Stimulated activated CD4-positive, alpha-beta T cell treated with anti-CD3 and anti-CD28 coated beads, Interleukin-12 subunit alpha, Interleukin-12 subunit beta, amount 100 ng/mL, for 24 hours (primary cell): ENCODE measurements around the gene BRIP1.

Experiments
- DNase-seq, 2 experiments: peaks; one replicate each; pipeline ENCODE4 v3.0.0-alpha.2; 2020; ENCODE audit warnings: low read depth in 2 of 2

Gene BRIP1

DNA sequence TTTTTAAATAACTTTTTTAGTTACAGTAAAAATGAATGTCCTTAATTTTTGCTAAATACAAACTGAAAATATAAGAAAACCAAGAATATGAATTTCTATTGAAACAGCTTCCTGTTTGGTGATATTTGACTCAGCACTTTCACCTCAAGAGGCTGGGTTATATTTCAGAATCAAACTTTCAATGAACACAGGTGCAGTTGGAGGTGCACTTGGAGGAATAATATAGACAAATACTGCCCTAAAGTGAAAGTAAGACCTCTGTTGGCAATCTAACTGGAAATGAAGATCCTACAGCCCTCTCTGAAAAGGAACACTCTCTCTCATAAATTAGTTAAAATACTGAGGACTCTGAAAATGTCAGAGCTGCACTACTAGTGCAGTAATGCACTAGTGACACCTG lies 106.2 kb downstream of the BRIP1 start:
- DNase-seq, result no peak

DNA sequence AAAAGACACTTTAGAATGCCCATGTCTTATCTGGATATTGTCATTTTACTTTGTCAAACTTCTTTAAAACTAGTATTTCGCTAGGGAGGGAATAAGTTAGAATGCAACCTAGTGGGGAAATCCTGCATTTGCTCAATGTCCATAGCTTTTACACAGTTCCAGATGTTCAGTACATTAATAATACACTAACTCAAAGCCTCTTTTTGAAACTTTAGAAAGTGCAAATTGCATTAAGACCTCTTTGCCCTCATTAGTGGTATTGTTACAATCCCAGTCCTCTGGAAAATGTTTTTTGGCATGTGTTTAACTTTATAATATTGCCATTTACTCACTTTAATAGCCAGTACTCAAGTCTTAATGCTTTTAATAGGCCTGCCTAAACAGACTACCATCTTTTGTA lies 106.8 kb downstream of the BRIP1 start:
- DNase-seq, result no peak

DNA sequence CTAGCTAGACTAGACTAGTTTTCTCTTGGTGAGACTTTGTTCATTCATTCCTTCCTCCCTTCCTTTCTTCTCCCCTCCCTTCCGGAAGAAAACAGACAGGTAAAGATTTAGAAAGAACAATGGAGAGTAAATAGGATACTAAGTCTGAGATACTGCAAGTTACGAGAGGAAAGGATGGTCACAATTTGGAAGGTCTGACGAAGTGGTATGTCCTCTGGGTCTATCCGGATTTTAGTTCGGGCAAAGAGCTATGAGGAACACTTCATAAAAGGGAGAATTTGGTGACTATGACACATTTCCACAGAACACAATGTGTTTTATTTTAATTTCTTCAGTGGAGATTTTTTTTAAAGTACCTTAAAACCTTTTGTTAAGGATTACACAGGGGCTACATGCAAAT lies 107.7 kb downstream of the BRIP1 start:
- DNase-seq, result no peak

DNA sequence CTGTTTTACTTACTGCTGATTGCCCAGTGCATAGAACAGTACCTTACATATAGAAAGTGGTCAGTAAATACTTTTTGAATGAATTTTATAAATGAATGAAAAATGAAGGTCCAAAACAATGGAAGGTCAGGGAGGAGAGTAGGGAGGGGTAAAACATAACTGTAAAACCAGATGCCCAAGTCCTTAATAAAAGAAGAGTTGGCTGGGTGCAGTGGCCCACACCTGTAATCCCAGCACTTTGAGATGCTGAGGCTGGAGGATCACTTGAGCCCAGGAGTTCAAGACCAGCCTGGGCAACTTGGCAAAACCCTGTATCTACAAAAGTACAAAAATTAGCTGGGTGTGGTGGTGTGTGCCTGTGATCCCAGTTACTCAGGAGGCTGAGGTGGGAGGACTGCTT lies 108.2 kb downstream of the BRIP1 start:
- no peak for DNase-seq

DNA sequence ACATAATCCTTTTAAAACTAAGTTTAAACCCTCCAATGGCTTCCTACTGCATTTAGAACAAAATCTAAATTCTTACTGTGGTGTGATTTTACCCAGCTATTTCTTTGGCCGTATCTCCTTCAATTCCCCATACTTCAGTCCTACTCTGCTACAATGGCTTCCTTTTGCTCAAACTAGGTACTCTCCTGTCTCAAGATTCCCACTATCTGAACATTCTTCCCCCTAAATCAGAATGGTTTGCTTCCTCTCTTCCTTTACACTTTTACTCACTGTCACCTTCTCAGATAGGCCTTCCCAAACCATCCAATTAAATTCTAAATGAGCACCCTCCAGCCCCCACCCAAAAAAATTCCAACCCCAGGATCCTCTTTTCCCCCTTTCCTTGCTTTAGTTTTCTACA lies 109.2 kb downstream of the BRIP1 start:
- DNase-seq, result no peak

DNA sequence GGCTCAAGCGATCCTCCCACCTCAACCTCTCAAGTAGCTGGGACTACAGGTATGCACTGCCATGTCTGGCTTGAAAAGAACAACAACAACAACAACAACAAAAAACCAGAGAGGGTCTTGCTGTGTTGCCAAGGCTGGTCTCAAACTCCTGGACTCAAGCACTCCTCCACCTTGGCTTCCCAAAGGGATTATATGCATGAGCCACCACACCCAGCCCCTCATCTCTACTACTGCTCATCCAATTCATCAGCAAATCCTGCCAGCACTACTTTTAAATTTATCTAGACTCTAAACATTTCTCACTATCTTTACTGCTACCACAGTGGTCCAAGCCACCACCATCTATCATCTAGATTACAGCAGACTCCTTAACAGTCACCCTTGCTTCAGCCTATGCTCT lies 109.6 kb downstream of the BRIP1 start:
- DNase-seq, result no peak

DNA sequence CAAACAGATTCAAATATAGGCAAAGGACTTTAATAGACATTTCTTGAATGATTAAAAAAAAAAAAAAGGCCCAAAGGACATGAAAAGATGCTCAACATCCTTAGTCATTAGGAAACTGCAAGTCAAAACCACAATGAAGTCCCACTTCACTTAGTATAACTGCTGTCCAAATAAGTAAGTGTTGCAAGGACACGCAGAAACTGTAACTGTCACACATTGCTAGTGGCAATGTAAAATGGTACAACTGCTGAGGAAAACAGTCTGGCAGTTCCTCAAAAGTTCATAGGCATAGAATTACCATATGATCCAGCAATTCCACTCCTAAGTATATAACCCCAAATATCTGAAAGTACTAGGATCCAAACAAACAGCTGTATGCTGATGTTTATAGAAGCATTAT lies 112.7 kb downstream of the BRIP1 start:
- no peak for DNase-seq

DNA sequence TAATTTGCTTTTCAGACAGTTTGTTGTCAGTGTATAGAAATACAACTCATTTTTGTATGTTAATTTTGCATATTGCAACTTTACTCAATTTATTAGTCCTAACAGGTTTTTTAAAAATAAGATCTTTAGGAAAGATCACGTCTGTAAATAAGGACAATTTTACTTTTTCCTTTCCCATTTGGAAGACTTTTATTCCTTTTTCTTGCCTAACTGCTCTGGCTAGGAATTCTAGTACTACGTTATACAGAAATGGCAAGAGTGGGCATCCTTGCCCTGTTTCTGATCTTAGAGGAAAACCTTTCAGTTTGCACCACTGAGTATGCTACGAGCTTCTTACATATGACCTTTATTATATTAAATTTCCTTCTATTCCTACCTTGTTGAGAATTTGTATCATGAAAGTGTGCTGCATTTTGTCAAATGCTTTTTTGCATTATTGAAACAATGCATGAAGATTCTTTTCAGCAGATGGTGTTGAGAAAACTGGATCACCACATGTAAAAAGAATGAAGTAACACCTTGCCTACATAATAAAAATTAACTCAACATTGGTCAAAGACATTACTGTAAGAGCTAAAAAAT lies 113.4 kb downstream of the BRIP1 start:
- DNase-seq, result no peak

DNA sequence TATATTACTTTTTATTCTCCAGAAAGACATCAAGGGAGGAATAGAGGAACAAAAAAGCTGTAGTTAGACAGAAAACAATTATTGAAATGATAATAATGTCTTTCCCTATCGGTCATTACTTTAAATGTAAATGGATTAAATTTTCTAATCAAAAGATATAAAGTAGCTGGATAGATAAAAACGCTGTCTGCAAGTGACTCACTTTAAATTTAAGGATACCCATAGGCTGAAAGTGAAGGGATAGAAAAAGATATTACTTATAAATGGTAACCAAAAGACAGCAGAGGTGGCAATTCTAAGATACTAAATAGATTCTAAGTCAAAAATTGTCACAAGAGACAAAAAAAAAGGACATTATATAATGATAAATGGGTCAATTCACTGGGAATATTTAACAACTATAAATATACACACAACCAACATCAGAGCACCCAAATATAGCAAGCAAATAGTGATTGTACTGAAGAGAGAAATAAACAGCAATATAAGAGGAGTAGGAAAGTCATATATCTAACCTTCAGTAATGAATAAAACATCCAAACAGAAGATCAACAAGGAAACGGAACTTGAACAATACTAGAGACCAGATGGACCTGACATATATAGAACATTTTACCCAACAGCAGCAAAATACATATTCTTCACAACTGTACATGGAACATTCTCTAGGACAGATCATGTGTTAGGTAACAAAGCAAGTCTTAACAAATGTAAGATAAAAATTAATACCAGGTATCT lies 116.9 kb downstream of the BRIP1 start:
- no peak for DNase-seq

DNA sequence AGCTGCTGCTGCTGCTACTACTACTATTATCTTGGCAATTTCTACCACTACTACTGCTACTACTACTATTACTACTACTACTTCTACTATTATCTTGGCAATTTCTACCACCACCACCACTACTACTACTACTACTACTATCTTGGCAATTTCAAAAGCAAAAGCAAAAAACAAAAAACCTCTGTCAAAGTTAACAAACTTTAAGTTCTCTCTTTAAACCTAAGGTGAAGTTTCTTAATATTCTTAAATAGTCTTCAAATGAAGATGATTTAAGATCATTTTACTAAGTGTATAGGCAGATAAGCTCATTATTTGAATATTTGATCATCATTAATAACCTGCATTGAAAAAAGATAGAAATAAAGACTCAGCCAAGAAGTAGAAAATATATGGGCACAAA lies 118.5 kb downstream of the BRIP1 start:
- no peak for DNase-seq

DNA sequence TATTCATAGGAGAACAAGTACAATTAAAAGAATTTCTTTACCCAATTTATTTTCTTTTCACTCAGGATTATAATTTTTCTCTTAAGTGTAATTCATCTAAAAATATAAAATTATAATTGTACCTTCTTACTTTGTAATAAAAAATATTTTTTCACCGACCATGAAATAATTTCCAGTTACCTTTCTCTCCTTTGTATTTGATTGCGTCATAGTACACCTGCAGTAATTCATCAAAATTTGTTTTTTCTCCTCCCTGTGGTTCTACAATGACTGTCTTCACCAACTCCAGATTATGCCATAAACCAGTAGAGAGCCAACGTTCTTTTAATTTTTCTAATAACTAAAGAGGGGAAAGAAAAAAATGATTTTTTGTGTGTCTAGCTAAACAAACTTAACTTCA lies 119.1 kb downstream of the BRIP1 start:
- DNase-seq, result no peak

DNA sequence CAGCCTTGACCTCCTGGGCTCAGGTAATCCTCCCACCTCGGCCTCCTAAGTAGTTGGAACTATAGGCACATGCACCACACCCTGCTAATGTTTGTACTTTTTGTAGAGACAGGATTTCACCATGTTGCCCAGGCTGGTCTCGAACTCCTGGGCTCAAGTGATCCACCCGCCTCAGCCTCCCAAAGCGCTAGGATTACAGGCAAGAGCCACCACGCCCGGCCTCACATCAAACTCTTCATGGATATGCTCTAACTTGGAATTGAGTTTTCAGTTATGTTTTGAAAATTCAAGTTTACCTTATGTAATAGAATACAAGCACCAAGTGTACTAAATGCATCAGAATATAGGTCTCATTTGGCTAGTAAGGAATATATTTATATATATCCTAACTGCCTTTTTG lies 119.6 kb downstream of the BRIP1 start:
- DNase-seq, result no peak

DNA sequence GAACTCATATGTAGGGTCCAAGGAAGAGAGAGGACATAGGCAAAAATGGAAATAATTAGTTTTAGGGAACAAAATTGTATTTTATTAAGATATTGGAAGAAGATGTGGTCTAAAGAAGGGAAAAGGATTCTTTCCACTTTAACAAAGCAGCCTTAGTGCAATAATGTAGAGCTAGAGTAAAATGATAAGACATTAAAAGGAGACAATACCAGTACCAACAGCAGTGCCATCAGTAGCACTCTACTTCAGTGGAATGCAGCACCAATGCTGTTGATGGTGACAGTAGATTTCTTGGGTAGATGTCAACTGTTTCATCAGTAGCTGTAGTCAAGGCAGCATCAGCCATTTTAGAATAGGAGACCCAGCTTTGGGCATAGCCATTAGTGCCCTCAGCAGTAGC lies 124.3 kb downstream of the BRIP1 start:
- DNase-seq, result no peak

DNA sequence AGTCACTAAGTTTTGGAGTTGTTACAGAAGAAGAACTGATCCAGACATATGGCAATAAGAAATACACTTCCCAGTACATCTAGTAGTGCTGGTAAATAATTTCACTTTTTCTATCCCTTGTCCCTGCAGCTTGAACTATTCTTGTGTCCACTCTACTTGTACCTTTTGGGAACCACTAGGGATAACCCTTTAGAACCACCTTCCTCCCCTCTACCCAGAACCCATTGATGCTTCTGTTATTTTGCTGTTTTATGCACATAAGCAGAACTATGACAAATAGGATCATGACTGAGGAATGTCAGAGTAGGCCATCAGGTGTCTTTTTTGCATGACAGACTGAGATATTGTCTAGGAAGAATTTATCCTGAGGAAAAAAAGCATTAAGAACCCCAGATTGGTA lies 125.1 kb downstream of the BRIP1 start:
- DNase-seq, result no peak

DNA sequence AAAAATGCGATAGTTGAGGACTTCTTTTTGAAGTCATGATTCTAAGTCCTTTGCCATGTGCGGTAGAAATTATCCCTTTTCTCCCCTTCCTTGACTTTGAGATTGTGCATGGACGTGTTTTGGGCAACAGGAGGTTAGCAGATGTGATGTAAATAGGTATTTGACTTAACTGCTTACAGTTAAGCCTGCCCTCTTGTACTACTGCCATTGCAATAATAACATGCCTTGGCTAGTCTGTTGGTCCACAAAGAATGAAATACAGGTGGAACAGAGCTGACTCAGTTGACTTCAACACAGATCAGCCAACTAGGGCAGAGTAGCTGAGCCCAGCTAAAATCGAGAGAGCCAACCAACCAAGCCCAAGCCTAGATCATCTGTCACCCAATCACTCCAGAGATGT lies 125.5 kb downstream of the BRIP1 start:
- no peak for DNase-seq

DNA sequence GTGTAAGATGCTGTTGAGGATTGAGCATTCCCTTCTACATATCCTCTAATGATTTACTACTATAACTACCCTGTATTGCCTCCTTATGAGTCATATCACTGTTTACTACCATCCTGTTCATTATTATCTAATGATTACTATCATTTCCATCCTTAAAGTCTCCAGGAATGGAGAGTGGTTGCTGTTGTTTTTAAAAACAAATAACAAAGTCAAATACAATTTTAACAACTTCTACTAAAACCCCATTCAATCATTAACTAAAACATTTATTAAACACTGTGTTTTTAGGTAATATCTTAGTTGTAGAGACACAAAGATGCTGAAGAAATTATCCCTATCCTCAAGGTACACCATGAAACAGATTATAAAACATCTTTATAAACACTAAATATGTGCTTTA lies 126.9 kb downstream of the BRIP1 start:
- DNase-seq, result no peak

DNA sequence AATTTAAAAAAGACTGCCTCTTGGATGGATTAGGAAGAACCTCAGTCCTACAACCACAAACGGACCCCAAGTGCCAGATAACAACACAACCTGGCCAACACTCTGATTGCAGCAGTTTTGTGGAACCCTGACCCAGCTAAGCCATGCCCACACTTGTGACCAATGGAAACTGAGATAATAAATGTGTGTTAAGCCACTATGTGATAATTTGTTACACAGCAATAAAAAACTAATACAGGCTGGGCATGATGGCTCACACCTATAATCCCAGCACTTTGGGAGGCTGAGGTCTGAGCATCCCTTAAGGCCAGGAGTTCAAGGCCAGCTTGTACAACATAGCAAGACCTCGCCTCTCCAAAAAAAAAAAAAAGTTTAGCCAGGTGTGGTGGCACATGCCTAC lies 127.5 kb downstream of the BRIP1 start:
- no peak for DNase-seq

DNA sequence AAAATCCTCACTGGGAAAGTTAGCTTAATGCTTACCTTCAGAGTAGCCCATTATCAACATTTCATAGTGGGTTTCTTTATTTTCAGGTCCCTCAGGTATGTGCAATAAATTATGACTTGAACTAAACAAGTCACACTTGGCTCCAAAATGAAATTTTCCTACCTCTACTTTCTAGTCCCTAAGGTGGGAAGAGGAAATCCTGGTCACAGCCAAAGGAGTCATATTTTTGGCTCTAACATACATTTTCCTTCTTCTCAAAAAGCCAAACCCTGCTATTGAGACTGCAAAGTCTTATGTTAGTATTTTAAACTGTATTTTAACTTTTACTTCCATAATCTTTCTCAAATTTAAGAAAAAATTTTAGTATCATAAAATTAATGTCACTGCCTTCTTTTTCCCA lies 128.9 kb downstream of the BRIP1 start:
- no peak for DNase-seq

DNA sequence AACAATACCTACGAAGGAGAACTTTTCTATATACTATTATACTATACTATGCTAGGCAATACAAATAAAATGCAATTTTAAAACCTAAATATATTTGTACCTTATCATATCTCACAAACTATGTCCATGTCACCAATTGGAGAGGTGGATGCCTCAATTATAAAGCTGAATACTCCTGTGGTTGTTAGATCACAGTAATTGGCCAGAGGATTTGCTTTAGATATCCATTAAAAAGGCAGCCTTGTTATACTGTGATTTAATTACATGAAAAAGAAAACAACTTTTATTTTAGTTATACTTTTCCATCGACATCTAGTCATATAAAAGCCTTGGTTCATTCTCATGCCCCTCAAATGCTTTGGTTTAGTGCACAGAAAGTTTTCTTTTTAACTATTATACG lies 129.3 kb downstream of the BRIP1 start:
- no peak for DNase-seq

DNA sequence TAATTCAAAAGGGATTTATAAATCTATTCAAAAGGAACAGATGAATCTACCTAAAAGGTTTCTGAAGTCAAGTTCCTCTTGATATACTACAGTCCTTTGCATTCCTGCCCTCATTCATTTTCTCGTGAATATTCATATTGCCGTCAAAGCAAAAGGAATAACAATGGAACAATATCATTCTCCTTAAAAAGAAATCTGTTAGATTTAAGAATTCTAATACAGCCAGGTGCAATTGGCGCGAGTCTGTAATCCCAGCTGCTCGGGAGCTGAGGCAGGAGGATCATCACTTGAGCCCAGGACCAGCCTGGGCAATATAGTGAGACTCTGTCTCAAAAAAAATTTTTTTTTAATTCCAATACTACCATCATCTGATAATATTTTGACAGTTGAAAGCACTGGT lies 130.3 kb downstream of the BRIP1 start:
- DNase-seq, result no peak

DNA sequence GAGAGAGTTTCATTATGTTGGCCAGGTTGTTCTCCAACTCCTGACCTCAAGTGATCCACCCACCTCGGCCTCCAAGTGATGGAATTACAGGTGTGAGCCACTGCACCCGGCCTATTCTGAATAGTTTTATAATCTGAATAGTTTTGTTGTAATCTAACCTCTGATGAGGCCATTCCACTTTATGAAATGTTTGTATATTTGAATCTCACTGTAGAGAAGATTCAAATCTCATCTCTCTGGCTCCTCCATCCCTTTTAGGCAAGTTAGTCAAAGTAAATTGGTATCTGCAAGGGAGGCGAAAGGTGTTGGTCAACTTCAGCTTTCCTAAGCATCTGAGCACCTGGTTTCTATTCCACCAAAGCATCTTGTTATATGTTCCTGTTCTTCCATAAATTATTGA lies 131.2 kb downstream of the BRIP1 start:
- no peak for DNase-seq

DNA sequence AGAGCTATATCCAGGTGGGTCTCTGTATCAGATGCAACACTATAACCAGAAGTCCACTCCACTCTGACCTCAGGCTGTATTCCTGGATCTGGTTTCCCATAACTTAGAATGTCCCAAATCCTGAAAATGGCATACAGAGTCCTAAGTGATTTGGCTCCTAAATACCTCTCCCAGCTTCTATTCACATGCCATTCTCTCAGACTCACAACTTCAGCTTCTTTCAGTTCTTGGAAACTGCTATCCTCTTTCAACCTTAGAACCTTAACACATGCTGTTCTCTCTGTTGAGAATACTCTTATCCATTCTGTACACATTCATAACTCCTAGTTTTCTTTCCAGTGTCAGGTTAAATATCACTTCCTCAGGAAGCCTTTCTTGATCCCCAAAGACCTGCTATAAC lies 132.0 kb downstream of the BRIP1 start:
- DNase-seq, result no peak

DNA sequence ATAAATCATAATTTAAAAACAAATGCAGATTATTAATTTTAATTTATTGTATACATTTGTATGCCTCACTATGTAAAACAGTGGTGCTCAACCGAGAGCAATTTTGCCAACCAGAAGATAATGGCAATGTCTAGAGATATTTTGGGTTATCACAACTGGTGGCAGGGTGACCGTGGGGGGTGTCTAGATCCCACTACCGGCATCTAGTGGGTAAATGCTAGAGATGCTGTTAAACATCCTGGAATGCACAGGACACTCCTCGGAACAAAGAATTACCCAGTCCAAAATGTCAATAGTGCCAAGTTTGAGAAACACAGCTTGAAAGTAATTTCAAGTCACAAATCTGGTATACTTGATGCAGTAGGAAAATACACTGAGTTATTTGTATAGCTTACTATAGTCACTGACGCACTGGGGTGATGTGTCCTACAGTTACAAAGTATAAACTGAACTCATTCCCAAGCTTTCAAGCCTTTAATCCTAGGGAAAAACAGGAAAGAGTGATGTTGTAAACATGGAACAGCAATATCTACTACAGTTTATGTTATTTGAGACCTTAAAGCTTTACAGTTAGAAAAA lies 133.5 kb downstream of the BRIP1 start:
- DNase-seq, result no peak
